ENCODE measurements around the gene HHATL.
"Not testable (repeated sequence)": the region's sequence is repeated elsewhere in the genome, so short reads cannot be mapped to it uniquely, and the experiment has no call there.

HHATL gene

GRCh38 chr3:42733501-42734262, 31.1 kb upstream of the HHATL start:
- DNase-seq = no peak

GRCh38 chr3:42732829-42733459, 30.3 kb upstream of the HHATL start:
- DNase-seq = no peak

GRCh38 chr3:42732196-42732828, 29.7 kb upstream of the HHATL start:
- no peak for DNase-seq

- no peak for DNase-seq
These were observed 29.0 kb upstream of the HHATL start for GRCh38 chr3:42731476-42732195.

- DNase-seq = no peak
These were observed 28.3 kb upstream of the HHATL start for GRCh38 chr3:42730706-42731420.

GRCh38 chr3:42730294-42730693, 27.7 kb upstream of the HHATL start:
- DNase-seq = no peak

GRCh38 chr3:42729404-42730145, 27.0 kb upstream of the HHATL start:
- no peak for DNase-seq

- DNase-seq = no peak
These were observed 26.2 kb upstream of the HHATL start for GRCh38 chr3:42728668-42729364.

- no peak for DNase-seq
These were observed 25.5 kb upstream of the HHATL start for GRCh38 chr3:42728056-42728455.

- no peak for DNase-seq
These were observed 22.9 kb upstream of the HHATL start for GRCh38 chr3:42725454-42725853.

- no peak for DNase-seq
These were observed 20.6 kb upstream of the HHATL start for GRCh38 chr3:42723219-42723618.

- not testable (repeated sequence) for DNase-seq
These were observed 19.8 kb upstream of the HHATL start for GRCh38 chr3:42722442-42722841.

GRCh38 chr3:42721690-42722089, 19.1 kb upstream of the HHATL start:
- DNase-seq = no peak

GRCh38 chr3:42720126-42720525, 17.5 kb upstream of the HHATL start:
- DNase-seq = no peak

- DNase-seq = no peak
These were observed 16.4 kb upstream of the HHATL start for GRCh38 chr3:42719002-42719401.

- DNase-seq = no peak
These were observed 15.7 kb upstream of the HHATL start for GRCh38 chr3:42718338-42718737.

GRCh38 chr3:42717306-42717705, 14.7 kb upstream of the HHATL start:
- no peak for DNase-seq

GRCh38 chr3:42714171-42714852, 11.7 kb upstream of the HHATL start:
- DNase-seq = no peak

- DNase-seq = no peak
These were observed 11.1 kb upstream of the HHATL start for GRCh38 chr3:42713747-42714146.

- no peak for DNase-seq
These were observed 10.2 kb upstream of the HHATL start for GRCh38 chr3:42712688-42713372.

Measured in activated naive CD4-positive, alpha-beta T cell (primary cell).